ENCODE measurements around the gene TMIE.

GRCh38 chr3:46749129-46749528 lies 47.9 kb downstream of the TMIE start:
- TF ChIP-seq, protein P1, sequence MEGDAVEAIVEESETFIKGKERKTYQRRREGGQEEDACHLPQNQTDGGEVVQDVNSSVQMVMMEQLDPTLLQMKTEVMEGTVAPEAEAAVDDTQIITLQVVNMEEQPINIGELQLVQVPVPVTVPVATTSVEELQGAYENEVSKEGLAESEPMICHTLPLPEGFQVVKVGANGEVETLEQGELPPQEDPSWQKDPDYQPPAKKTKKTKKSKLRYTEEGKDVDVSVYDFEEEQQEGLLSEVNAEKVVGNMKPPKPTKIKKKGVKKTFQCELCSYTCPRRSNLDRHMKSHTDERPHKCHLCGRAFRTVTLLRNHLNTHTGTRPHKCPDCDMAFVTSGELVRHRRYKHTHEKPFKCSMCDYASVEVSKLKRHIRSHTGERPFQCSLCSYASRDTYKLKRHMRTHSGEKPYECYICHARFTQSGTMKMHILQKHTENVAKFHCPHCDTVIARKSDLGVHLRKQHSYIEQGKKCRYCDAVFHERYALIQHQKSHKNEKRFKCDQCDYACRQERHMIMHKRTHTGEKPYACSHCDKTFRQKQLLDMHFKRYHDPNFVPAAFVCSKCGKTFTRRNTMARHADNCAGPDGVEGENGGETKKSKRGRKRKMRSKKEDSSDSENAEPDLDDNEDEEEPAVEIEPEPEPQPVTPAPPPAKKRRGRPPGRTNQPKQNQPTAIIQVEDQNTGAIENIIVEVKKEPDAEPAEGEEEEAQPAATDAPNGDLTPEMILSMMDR (IDR thresholded peaks at IDR 0.05; ENCODE audit: poor library complexity, severe bottlenecking) = no peak
- TF ChIP-seq EP300 (conservative IDR thresholded peaks at IDR 0.05; ENCODE audit: poor library complexity, severe bottlenecking) = no peak
